H1 (cell line): ENCODE measurements around the gene MYBPC2. TPM values are rescaled to one million over a fixed set of nuclear protein-coding genes. Genes with fewer than 3 reads are reported as not detected.

Source experiments
- POLR2A ChIP-seq, 2 experiments: IDR thresholded peaks; 1 replicate in 1 of 2; 2 replicates in 1 of 2; pipeline ENCODE4 v1.6.1; 2011; ENCODE audit warnings: low read depth in 2 of 2, low read length in 2 of 2, mild to moderate bottlenecking in 2 of 2; ENCODE audit errors: control extremely low read depth in 1 of 2
- POU5F1 ChIP-seq: IDR thresholded peaks from 2 replicates; pipeline ENCODE4 v1.6.1; 2011; ENCODE audit warnings: low read depth, mild to moderate bottlenecking, low read length, moderate library complexity
- polyA plus RNA-seq, 7 experiments: library from polyadenylated mRNA; depleted of rRNA in 3 of 7; stranded (reverse) in 5 of 7; unstranded in 2 of 7; fragments of >200 nt in 5 of 7; fragments of 200-250 nt in 2 of 7; gene quantifications; 1 replicate in 5 of 7; 2 replicates in 1 of 7; 4 replicates in 1 of 7; pipeline versions ENCODE4 v1.2.1 to v1.2.3, GENCODE V29; 2011 to 2013; ENCODE audit warnings: missing spikeins in 2 of 7, mixed read lengths in 2 of 7
- total RNA-seq: library from RNA; stranded (reverse); fragmentation: NEBNext Ultra II Directional; extraction: Animal tissue kit (Norgen Biotek cat#: 25700); gene quantifications from 2 replicates; pipeline ENCODE4 v1.2.1, GENCODE V29; 2021
- TF ChIP-seq, protein P1 (sequence below): fragments of 300-600 bp; sonication (generic); IDR thresholded peaks from 2 replicates; pipeline ENCODE4 v1.7.1; 2012; ENCODE audit warnings: low read length, moderate library complexity, mild to moderate bottlenecking, inconsistent platforms; ENCODE audit not compliant: insufficient replicate concordance

Gene MYBPC2
- total and polyA plus RNA-seq, 2 of the 8 experiments (the other 6 are each of a cell fraction or from before 2014, with no cell fraction given) = 1.8 to 3.1 TPM

DNA sequence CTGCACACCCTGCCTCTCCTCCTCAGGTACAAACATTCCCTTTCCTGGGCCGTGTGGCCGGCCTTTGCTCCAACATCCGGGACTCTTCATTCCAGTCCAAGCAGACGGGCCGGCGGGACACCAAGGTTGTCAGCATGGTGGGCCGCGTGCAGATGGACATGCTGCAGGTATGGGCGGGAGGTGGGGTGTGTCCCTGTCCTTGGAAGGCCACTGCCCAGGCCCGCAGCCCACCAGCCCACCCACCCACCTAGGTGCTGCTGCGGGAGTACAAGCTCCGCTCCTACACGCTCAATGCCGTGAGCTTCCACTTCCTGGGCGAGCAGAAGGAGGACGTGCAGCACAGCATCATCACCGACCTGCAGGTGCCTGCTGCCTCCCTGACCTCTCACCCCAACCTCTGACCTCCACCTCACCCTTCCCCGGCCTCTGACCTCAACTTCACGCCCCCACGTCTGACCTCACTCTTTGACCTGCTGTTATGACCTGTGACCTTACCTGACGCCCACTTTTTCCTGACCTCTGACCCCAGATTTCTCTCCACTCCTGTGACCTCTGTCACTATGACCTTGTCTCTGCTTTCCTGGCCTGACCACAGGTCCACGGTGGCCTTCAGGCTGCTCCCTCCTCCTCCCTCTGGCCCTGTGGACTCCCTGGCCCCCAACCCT, 26.4 kb upstream of the MYBPC2 start (continued):
- TF ChIP-seq, protein P1, sequence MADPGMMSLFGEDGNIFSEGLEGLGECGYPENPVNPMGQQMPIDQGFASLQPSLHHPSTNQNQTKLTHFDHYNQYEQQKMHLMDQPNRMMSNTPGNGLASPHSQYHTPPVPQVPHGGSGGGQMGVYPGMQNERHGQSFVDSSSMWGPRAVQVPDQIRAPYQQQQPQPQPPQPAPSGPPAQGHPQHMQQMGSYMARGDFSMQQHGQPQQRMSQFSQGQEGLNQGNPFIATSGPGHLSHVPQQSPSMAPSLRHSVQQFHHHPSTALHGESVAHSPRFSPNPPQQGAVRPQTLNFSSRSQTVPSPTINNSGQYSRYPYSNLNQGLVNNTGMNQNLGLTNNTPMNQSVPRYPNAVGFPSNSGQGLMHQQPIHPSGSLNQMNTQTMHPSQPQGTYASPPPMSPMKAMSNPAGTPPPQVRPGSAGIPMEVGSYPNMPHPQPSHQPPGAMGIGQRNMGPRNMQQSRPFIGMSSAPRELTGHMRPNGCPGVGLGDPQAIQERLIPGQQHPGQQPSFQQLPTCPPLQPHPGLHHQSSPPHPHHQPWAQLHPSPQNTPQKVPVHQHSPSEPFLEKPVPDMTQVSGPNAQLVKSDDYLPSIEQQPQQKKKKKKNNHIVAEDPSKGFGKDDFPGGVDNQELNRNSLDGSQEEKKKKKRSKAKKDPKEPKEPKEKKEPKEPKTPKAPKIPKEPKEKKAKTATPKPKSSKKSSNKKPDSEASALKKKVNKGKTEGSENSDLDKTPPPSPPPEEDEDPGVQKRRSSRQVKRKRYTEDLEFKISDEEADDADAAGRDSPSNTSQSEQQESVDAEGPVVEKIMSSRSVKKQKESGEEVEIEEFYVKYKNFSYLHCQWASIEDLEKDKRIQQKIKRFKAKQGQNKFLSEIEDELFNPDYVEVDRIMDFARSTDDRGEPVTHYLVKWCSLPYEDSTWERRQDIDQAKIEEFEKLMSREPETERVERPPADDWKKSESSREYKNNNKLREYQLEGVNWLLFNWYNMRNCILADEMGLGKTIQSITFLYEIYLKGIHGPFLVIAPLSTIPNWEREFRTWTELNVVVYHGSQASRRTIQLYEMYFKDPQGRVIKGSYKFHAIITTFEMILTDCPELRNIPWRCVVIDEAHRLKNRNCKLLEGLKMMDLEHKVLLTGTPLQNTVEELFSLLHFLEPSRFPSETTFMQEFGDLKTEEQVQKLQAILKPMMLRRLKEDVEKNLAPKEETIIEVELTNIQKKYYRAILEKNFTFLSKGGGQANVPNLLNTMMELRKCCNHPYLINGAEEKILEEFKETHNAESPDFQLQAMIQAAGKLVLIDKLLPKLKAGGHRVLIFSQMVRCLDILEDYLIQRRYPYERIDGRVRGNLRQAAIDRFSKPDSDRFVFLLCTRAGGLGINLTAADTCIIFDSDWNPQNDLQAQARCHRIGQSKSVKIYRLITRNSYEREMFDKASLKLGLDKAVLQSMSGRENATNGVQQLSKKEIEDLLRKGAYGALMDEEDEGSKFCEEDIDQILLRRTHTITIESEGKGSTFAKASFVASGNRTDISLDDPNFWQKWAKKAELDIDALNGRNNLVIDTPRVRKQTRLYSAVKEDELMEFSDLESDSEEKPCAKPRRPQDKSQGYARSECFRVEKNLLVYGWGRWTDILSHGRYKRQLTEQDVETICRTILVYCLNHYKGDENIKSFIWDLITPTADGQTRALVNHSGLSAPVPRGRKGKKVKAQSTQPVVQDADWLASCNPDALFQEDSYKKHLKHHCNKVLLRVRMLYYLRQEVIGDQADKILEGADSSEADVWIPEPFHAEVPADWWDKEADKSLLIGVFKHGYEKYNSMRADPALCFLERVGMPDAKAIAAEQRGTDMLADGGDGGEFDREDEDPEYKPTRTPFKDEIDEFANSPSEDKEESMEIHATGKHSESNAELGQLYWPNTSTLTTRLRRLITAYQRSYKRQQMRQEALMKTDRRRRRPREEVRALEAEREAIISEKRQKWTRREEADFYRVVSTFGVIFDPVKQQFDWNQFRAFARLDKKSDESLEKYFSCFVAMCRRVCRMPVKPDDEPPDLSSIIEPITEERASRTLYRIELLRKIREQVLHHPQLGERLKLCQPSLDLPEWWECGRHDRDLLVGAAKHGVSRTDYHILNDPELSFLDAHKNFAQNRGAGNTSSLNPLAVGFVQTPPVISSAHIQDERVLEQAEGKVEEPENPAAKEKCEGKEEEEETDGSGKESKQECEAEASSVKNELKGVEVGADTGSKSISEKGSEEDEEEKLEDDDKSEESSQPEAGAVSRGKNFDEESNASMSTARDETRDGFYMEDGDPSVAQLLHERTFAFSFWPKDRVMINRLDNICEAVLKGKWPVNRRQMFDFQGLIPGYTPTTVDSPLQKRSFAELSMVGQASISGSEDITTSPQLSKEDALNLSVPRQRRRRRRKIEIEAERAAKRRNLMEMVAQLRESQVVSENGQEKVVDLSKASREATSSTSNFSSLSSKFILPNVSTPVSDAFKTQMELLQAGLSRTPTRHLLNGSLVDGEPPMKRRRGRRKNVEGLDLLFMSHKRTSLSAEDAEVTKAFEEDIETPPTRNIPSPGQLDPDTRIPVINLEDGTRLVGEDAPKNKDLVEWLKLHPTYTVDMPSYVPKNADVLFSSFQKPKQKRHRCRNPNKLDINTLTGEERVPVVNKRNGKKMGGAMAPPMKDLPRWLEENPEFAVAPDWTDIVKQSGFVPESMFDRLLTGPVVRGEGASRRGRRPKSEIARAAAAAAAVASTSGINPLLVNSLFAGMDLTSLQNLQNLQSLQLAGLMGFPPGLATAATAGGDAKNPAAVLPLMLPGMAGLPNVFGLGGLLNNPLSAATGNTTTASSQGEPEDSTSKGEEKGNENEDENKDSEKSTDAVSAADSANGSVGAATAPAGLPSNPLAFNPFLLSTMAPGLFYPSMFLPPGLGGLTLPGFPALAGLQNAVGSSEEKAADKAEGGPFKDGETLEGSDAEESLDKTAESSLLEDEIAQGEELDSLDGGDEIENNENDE = no peak
- TF ChIP-seq POLR2A (IDR thresholded peaks at IDR 0.05; ENCODE audit: control extremely low read depth in 1 of 2, low read depth in 2 of 2, low read length in 2 of 2) (no peak), POU5F1 (no peak)
